AG04450 (cell line): ENCODE data around the gene ZNF665. TPM values are rescaled to one million over a fixed set of nuclear protein-coding genes. Genes with fewer than 3 reads are reported as not detected.
"Not testable (repeated sequence)": the region's sequence is repeated elsewhere in the genome, so short reads cannot be mapped to it uniquely, and the experiment has no call there.

ENCODE experiments used
- CTCF ChIA-PET: fragments of 300-600, 350-600 bp; formaldehyde crosslinking; extraction: SDS; loops from one replicate; lab custom pipeline; 2022; ENCODE audit warnings: antibody characterized with exemption, inconsistent platforms; lab: Charles Lee
- POLR2A ChIA-PET: fragments of 350-600 bp; formaldehyde crosslinking; extraction: SDS; loops from one replicate; lab custom pipeline; 2021; ENCODE audit warnings: antibody characterized with exemption, inconsistent platforms; lab: Yijun Ruan, JAX
- DNase-seq: peaks from one replicate; pipeline ENCODE4 v3.0.0-alpha.2; 2011; ENCODE audit warnings: low read depth, low spot score
- H3K27ac ChIP-seq: one replicate; pipeline ENCODE4 v1.5.1; 2012; ENCODE audit warnings: low read depth, low read length, control low read depth
- H3K27me3 ChIP-seq: one replicate; pipeline ENCODE4 v1.6.0; 2012; ENCODE audit warnings: low read length; ENCODE audit not compliant: control insufficient read depth, insufficient read depth
- H3K4me3 ChIP-seq: 2 replicates; pipeline ENCODE4 v1.5.1; 2011; ENCODE audit warnings: mild to moderate bottlenecking, low read depth, low read length, control low read depth
- H3K9me3 ChIP-seq: 2 replicates; pipeline ENCODE4 v1.5.1; 2012; ENCODE audit warnings: low read length; ENCODE audit not compliant: control insufficient read depth, insufficient read depth
- CTCF ChIP-seq: IDR thresholded peaks from 2 replicates; pipeline ENCODE4 v1.5.1; 2011; ENCODE audit warnings: low read depth, low read length, control low read depth, inconsistent platforms
- polyA minus RNA-seq: library from RNA; depleted of rRNA, polyadenylated mRNA; stranded (reverse); fragments of >200 nt; gene quantifications from 2 replicates; pipeline ENCODE4 v1.2.3, GENCODE V29; 2011; rRNA and poly(A)+ RNA removed
- polyA plus RNA-seq: library from polyadenylated mRNA; depleted of rRNA; stranded (reverse); fragments of >200 nt; gene quantifications from 2 replicates; pipeline ENCODE4 v1.2.3, GENCODE V29; 2011; rRNA removed

ZNF665 gene
- polyA plus RNA-seq (3.2 and 4.1 TPM in 2 replicates), polyA minus RNA-seq (1.6 and 4.0 TPM in 2 replicates)

GRCh38 chr19:53192771-53193534 lies at the start of gene ZNF665:
Gene ZNF665 (minus strand): TSS chr19:53193358. CDS start chr19:53182898, 10,460 bp downstream.
- DNase-seq, result peak; percentile 44
- H3K4me3 ChIP-seq, result peak within 1 kb of the TSS; percentile 78
- CTCF ChIA-PET, result no interaction called here
- no peaks in the 10 kb centered on the region for H3K27me3 ChIP-seq
- no peak for TF ChIP-seq CTCF
- peak within 1 kb of the TSS; percentile 80 for H3K27ac ChIP-seq
- peaks cover 49% of the 10 kb centered on the region for H3K9me3 ChIP-seq
- POLR2A ChIA-PET, result no interaction called here

- Histone ChIP-seq H3K27me3 (no peaks in the 10 kb centered on the region), H3K27ac (no peak overlapping the region), H3K9me3 (peaks cover 48% of the 10 kb centered on the region), H3K4me3 (no peak overlapping the region)
- ChIA-PET CTCF (no interaction called here), POLR2A (no interaction called here)
- no peak for TF ChIP-seq CTCF
- no peak for DNase-seq
Observed at GRCh38 chr19:53237114-53237777, 44.1 kb upstream of the ZNF665 start.

- no peak for TF ChIP-seq CTCF
- POLR2A ChIA-PET, result interaction anchor here (0.6 kb wide), 1 partner anchor 133 kb away, joined by 4 read pairs; no protein-coding TSS in a partner anchor
- no peak for DNase-seq
- no peak overlapping the region for H3K4me3 ChIP-seq
- CTCF ChIA-PET, result no interaction called here
- peaks cover 52% of the 10 kb centered on the region for H3K9me3 ChIP-seq
- H3K27ac ChIP-seq, result no peak overlapping the region
- H3K27me3 ChIP-seq, result no peaks in the 10 kb centered on the region
Observed at GRCh38 chr19:53224606-53225005, 31.4 kb upstream of the ZNF665 start.

GRCh38 chr19:53222716-53223115 lies 29.6 kb upstream of the ZNF665 start:
- H3K9me3 ChIP-seq, result peaks cover 49% of the 10 kb centered on the region
- POLR2A ChIA-PET, CTCF ChIA-PET, H3K4me3 ChIP-seq, H3K27me3 ChIP-seq, DNase-seq, H3K27ac ChIP-seq: not testable (repeated sequence)

- H3K9me3 ChIP-seq, result peaks cover 49% of the 10 kb centered on the region
- CTCF ChIA-PET, result no interaction called here
- H3K27ac ChIP-seq, result no peak overlapping the region
- H3K27me3 ChIP-seq, result no peaks in the 10 kb centered on the region
- DNase-seq, result no peak
- H3K4me3 ChIP-seq, result no peak overlapping the region
- no peak for TF ChIP-seq CTCF
- POLR2A ChIA-PET, result no interaction called here
Observed at GRCh38 chr19:53212703-53213320, 19.7 kb upstream of the ZNF665 start.

- CTCF ChIA-PET, H3K4me3 ChIP-seq, H3K27me3 ChIP-seq, POLR2A ChIA-PET, DNase-seq, H3K27ac ChIP-seq: not testable (repeated sequence)
- peaks cover 39% of the 10 kb centered on the region for H3K9me3 ChIP-seq
Observed at GRCh38 chr19:53211554-53211953, 18.4 kb upstream of the ZNF665 start.
